ENCODE measurements around the gene HOXB13.

HOXB13 gene

DNA sequence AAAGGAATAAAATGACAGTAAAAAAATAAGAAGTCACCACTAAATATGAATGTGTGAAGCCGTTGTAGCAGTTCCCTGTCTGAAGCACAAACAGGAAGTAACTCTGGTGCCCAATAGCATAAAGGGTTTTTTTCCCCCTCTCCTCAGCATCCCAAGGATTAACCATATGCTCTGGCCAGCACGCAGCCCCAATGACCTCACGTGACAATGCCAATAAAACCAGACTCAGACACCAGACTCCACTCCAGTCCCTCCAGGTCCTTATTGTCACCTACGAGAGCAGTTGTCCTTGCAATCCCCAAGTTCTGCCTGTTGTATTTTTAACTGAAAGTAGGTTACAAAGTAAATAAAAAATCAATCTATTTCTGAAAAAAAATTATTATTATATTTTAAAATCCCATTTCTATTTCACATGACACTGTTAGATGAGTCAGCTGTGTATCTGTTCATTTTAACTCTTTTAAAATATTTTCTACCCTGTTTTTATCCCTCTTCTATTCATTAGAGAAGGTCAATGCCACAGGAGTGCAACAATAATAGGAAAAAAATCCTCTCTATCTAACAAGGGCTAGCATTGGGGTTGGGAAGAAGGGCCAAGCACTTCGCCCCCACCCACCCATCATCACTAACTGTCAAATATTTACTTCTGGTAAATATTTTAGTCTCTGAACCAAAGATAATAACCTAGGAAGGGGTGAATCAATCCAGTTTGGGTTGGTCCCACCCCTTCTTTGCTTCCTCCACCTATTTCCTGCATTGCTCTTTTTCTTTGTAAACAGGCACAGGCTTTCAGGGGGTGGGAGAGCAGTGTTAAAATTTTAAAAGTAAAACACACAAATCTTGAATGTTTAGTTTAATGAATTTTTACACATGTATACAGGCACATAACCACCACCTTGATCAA, 12.8 kb downstream of the HOXB13 start:
- Histone ChIP-seq H3K4me3 (ENCODE audit: insufficient read depth, low read length, poor library complexity, severe bottlenecking) (no peak overlapping the region), H3K27ac (ENCODE audit: low read depth, low read length) (no peak overlapping the region), H4K20me1 (ENCODE audit: low read depth, low read length) (no peaks in the 10 kb centered on the region), H2AFZ (ENCODE audit: low read depth, low read length, severe bottlenecking) (no peak overlapping the region), H3K4me2 (ENCODE audit: low read depth, low read length, poor library complexity, severe bottlenecking) (no peak overlapping the region), H3F3A (ENCODE audit: insufficient read depth) (no peaks in the 10 kb centered on the region), H3K9ac (ENCODE audit: low read length) (no peak overlapping the region), H3K9me2 (replicated peaks; ENCODE audit: insufficient read depth, low read length) (no peaks in the 10 kb centered on the region), H3K36me3 (ENCODE audit: low read length) (no peaks in the 10 kb centered on the region), H3K79me2 (ENCODE audit: insufficient read depth, low read length) (no peaks in the 10 kb centered on the region), H3K9me3 (ENCODE audit: insufficient read depth, low read length) (no peaks in the 10 kb centered on the region), H3K27me3 (ENCODE audit: low read length) (no peaks in the 10 kb centered on the region)
- TF ChIP-seq, protein P1, sequence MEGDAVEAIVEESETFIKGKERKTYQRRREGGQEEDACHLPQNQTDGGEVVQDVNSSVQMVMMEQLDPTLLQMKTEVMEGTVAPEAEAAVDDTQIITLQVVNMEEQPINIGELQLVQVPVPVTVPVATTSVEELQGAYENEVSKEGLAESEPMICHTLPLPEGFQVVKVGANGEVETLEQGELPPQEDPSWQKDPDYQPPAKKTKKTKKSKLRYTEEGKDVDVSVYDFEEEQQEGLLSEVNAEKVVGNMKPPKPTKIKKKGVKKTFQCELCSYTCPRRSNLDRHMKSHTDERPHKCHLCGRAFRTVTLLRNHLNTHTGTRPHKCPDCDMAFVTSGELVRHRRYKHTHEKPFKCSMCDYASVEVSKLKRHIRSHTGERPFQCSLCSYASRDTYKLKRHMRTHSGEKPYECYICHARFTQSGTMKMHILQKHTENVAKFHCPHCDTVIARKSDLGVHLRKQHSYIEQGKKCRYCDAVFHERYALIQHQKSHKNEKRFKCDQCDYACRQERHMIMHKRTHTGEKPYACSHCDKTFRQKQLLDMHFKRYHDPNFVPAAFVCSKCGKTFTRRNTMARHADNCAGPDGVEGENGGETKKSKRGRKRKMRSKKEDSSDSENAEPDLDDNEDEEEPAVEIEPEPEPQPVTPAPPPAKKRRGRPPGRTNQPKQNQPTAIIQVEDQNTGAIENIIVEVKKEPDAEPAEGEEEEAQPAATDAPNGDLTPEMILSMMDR (IDR thresholded peaks at IDR 0.05; ENCODE audit: insufficient read depth, low read length, poor library complexity, severe bottlenecking) = no peak
- no peak for TF ChIP-seq EZH2phosphoT487 (conservative IDR thresholded peaks at IDR 0.05; ENCODE audit: low read length)

GRCh38 chr17:48711128-48711527, 17.4 kb downstream of the HOXB13 start:
- Histone ChIP-seq H3K79me2 (ENCODE audit: insufficient read depth, low read length) (no peaks in the 10 kb centered on the region), H3K9me2 (replicated peaks; ENCODE audit: insufficient read depth, low read length) (no peaks in the 10 kb centered on the region), H3K27ac (ENCODE audit: low read depth, low read length) (no peak overlapping the region), H3K4me3 (ENCODE audit: insufficient read depth, low read length, poor library complexity, severe bottlenecking) (no peak overlapping the region), H3K36me3 (ENCODE audit: low read length) (no peaks in the 10 kb centered on the region), H2AFZ (ENCODE audit: low read depth, low read length, severe bottlenecking) (no peak overlapping the region), H3K9ac (ENCODE audit: low read length) (no peak overlapping the region), H3F3A (ENCODE audit: insufficient read depth) (no peaks in the 10 kb centered on the region), H3K9me3 (ENCODE audit: insufficient read depth, low read length) (no peaks in the 10 kb centered on the region), H4K20me1 (ENCODE audit: low read depth, low read length) (no peaks in the 10 kb centered on the region), H3K4me2 (ENCODE audit: low read depth, low read length, poor library complexity, severe bottlenecking) (no peak overlapping the region), H3K27me3 (ENCODE audit: low read length) (no peaks in the 10 kb centered on the region)
- no peak for TF ChIP-seq EZH2phosphoT487 (conservative IDR thresholded peaks at IDR 0.05; ENCODE audit: low read length)
- TF ChIP-seq, protein P1 (IDR thresholded peaks at IDR 0.05; ENCODE audit: insufficient read depth, low read length, poor library complexity, severe bottlenecking) = no peak

- H3K27ac ChIP-seq (ENCODE audit: low read depth, low read length) = no peak overlapping the region
- no peaks in the 10 kb centered on the region for H3K79me2 ChIP-seq (ENCODE audit: insufficient read depth, low read length)
- no peak overlapping the region for H3K4me3 ChIP-seq (ENCODE audit: insufficient read depth, low read length, poor library complexity, severe bottlenecking)
- no peaks in the 10 kb centered on the region for H3K36me3 ChIP-seq (ENCODE audit: low read length)
- no peaks in the 10 kb centered on the region for H3K9me2 ChIP-seq (replicated peaks; ENCODE audit: insufficient read depth, low read length)
- no peak for TF ChIP-seq EZH2phosphoT487 (conservative IDR thresholded peaks at IDR 0.05; ENCODE audit: low read length)
- TF ChIP-seq, protein P1 (IDR thresholded peaks at IDR 0.05; ENCODE audit: insufficient read depth, low read length, poor library complexity, severe bottlenecking) = no peak
- no peaks in the 10 kb centered on the region for H4K20me1 ChIP-seq (ENCODE audit: low read depth, low read length)
- H3F3A ChIP-seq (ENCODE audit: insufficient read depth) = no peaks in the 10 kb centered on the region
- H3K9ac ChIP-seq (ENCODE audit: low read length) = no peak overlapping the region
- no peak overlapping the region for H2AFZ ChIP-seq (ENCODE audit: low read depth, low read length, severe bottlenecking)
- no peak overlapping the region for H3K4me2 ChIP-seq (ENCODE audit: low read depth, low read length, poor library complexity, severe bottlenecking)
- H3K27me3 ChIP-seq (ENCODE audit: low read length) = no peaks in the 10 kb centered on the region
- H3K9me3 ChIP-seq (ENCODE audit: insufficient read depth, low read length) = no peaks in the 10 kb centered on the region
These were observed 23.9 kb downstream of the HOXB13 start for GRCh38 chr17:48704361-48705248.

All from SU-DHL-6 (cell line).